ENCODE measurements around the gene FARP1.

FARP1 gene

DNA sequence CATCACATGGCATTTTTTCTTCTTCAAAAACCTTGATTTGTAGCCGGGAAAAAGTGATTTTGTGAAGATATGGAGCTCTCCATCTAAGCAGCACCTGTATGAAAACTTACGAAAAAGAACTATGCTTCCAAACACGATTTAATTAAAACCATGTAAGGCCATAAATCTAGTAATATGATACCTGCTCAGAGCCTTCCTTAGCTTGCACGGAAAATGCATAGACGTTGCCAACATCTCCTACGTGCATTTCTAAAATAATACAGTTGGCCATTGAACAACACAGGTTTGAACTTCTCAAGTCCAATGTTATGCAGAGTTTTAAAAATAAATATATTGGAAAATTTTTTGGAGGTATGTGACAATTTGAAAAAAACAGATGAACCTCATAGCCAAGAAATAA, 93.3 kb downstream of the FARP1 start:
- DNase-seq (ENCODE audit: low read depth) = no peak
- TF ChIP-seq, protein P1, sequence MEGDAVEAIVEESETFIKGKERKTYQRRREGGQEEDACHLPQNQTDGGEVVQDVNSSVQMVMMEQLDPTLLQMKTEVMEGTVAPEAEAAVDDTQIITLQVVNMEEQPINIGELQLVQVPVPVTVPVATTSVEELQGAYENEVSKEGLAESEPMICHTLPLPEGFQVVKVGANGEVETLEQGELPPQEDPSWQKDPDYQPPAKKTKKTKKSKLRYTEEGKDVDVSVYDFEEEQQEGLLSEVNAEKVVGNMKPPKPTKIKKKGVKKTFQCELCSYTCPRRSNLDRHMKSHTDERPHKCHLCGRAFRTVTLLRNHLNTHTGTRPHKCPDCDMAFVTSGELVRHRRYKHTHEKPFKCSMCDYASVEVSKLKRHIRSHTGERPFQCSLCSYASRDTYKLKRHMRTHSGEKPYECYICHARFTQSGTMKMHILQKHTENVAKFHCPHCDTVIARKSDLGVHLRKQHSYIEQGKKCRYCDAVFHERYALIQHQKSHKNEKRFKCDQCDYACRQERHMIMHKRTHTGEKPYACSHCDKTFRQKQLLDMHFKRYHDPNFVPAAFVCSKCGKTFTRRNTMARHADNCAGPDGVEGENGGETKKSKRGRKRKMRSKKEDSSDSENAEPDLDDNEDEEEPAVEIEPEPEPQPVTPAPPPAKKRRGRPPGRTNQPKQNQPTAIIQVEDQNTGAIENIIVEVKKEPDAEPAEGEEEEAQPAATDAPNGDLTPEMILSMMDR (conservative IDR thresholded peaks at IDR 0.05; ENCODE audit: control insufficient read depth, insufficient read depth, low read depth, low read length) = no peak
- H3K4me3 ChIP-seq (ENCODE audit: control insufficient read depth, low read depth, low read length) = no peak overlapping the region

DNA sequence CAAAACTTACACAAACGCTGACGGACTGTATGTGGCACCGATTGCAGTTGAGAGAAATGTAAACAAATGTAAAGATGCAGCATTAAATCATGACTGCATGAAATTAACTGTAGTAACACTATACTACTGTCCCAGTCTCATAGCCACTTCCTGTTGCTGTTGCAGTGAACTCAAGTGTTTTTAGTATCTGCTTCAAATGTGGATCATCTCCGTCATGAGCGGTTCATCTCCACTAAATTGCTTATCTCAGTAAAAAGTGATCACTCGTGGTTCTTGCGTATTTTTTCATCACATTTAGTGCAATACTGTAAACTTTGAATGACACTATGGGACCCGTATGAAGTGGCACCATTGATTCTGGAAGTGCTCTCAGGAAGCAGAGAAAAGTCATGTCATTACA, 94.4 kb downstream of the FARP1 start:
- TF ChIP-seq, protein P1 (conservative IDR thresholded peaks at IDR 0.05; ENCODE audit: control insufficient read depth, insufficient read depth, low read depth, low read length) = no peak
- H3K4me3 ChIP-seq (ENCODE audit: control insufficient read depth, low read depth, low read length) = no peak overlapping the region
- no peak for DNase-seq (ENCODE audit: low read depth)

DNA sequence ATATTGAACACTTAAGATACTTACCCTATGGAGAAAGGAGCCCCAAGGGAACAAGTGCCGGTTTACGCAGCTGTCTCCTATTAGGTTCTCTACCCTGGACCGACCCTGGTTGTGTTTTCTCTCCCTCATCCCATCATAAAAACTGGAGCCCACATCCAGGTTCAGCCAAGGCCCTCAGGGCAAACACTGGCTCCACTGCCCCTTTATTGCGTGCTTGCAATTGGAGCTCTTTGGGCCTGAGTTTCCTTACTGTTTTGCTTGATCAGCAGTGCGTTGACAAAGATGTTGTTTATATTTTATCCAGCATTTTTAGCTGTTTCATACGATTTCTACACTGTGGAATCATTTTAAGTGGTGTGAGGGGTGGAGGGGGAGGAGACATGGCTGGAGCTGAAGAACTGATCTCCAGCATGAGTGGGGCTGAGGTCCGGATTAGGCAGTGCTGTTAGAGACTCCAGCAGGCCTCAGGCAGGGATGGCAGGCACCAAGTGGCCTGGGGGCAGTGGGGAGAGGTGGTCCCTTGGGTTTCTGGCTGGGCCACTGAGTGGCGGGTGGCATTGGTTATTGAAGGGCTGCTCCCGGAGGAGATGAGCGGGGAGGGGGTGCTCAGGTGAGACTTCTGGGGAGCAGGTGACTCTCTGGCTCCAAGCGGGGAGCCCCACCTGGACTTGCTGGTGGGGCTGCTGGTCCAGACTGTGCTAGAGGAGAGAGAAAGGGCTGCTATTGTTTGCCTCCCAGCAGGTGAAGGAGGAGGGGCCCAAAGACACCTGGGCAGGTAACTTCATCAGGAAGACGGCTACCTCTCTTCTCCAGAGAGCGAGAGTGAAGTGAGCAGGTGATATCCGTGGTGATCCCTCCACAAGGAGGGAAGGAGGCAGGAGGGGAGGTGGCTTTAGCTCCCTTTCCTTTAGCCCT, 96.5 kb downstream of the FARP1 start:
- no peak for DNase-seq (ENCODE audit: low read depth)
- no peak overlapping the region for H3K4me3 ChIP-seq (ENCODE audit: control insufficient read depth, low read depth, low read length)
- TF ChIP-seq, protein P1 (conservative IDR thresholded peaks at IDR 0.05; ENCODE audit: control insufficient read depth, insufficient read depth, low read depth, low read length) = no peak

DNA sequence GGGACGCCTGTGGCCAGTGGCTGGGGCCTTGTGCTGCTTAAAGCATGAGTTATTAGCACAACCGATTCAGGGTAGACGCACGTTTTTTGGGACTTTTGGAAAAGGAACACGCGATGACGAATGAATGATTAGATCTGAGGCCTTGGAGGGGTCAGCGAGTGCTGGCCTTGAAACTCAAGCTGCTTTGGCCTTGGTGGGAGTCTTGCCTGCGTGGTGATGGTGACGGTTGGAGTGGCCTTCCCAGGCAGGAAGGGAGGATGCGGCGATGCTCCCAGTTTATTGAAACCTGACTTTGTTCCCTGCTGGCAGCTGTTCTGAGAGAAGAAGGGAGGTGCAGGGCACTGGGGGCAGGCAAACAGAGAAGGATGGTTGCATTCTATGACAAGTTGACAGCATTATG, 97.2 kb downstream of the FARP1 start:
- no peak overlapping the region for H3K4me3 ChIP-seq (ENCODE audit: control insufficient read depth, low read depth, low read length)
- TF ChIP-seq, protein P1 (conservative IDR thresholded peaks at IDR 0.05; ENCODE audit: control insufficient read depth, insufficient read depth, low read depth, low read length) = no peak
- no peak for DNase-seq (ENCODE audit: low read depth)

DNA sequence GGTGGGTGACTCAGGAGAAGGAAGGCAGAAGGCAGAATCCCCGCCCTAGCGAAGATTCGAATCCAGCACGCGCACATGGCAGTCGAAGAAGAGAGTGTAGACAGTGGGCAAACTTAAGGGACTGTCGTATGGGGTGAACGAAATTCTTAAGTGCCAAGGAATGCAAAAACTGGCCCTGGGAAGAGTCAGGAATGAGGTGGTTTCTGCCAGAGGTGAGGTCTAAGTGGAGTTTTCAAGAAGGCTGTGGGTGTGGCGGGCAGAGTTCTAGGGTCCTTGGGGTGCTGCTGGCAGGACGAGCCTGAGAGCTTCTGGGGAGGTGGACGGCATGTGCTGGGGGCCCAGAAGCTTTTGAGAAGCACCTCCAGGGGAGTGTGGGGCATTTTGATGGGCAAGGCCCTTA, 98.1 kb downstream of the FARP1 start:
- no peak for DNase-seq (ENCODE audit: low read depth)
- TF ChIP-seq, protein P1 (conservative IDR thresholded peaks at IDR 0.05; ENCODE audit: control insufficient read depth, insufficient read depth, low read depth, low read length) = no peak
- no peak overlapping the region for H3K4me3 ChIP-seq (ENCODE audit: control insufficient read depth, low read depth, low read length)

DNA sequence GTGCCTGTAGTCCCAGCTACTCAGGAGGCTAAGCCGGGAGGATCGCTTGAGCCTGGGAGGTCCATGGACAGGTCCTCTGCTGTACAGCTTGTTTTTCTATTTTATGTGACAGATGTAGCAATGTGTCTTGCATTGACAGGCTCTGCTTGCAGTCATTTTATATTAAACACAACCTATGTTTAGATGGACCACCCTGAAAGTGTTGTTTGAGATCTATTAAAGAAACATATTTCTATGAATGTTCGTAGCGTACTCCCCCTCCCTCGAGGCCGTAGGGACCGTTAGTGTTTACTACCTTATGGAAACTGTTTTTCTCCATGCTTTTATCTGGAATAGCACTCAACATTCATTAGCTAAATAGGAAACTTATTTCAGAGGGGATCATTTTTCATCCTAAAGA, 99.1 kb downstream of the FARP1 start:
- TF ChIP-seq, protein P1 (conservative IDR thresholded peaks at IDR 0.05; ENCODE audit: control insufficient read depth, insufficient read depth, low read depth, low read length) = no peak

More for the DNA sequence above, 99.1 kb downstream of the FARP1 start:
- DNase-seq (ENCODE audit: low read depth) = no peak
- no peak overlapping the region for H3K4me3 ChIP-seq (ENCODE audit: control insufficient read depth, low read depth, low read length)
